HL-60 (cell line): ENCODE results near the gene ALPG.

ENCODE experiments used
- DNase-seq, 2 experiments: peaks; one replicate each; pipeline ENCODE4 v3.0.0-alpha.2; 2010 to 2020; ENCODE audit warnings: low read depth in 1 of 2, low spot score in 1 of 2
- H3K27ac ChIP-seq: fragments of 250-450 bp; sonication (Bioruptor Pico); replicated peaks from 2 replicates; pipeline ENCODE4 v1.5.1; 2020; ENCODE audit warnings: mild to moderate bottlenecking, moderate library complexity
- H3K27me3 ChIP-seq: fragments of 250-450 bp; sonication (Bioruptor Pico); 2 replicates; pipeline ENCODE4 v1.5.1; 2021; ENCODE audit warnings: mild to moderate bottlenecking, moderate library complexity; ENCODE audit not compliant: insufficient read depth, poor library complexity, severe bottlenecking
- H3K4me3 ChIP-seq: replicated peaks from 2 replicates; pipeline ENCODE4 v1.5.1; 2011; ENCODE audit warnings: mild to moderate bottlenecking, control low read depth, low read length; ENCODE audit not compliant: insufficient read depth
- CTCF ChIP-seq: IDR thresholded peaks from one replicate; pipeline ENCODE4 v1.5.1; 2011; ENCODE audit warnings: low read length, control low read depth, inconsistent platforms; ENCODE audit not compliant: insufficient read depth
- GABPA ChIP-seq: IDR thresholded peaks from 2 replicates; pipeline ENCODE4 v1.6.1; 2012; ENCODE audit warnings: low read depth
- POLR2AphosphoS5 ChIP-seq: IDR thresholded peaks from 2 replicates; pipeline ENCODE4 v1.6.1; 2012; ENCODE audit warnings: low read depth
- REST ChIP-seq: IDR thresholded peaks from 2 replicates; pipeline ENCODE4 v1.6.1; 2012; ENCODE audit warnings: low read depth; ENCODE audit not compliant: insufficient replicate concordance
- SPI1 ChIP-seq: IDR thresholded peaks from 2 replicates; pipeline ENCODE4 v1.6.1; 2012; ENCODE audit warnings: low read depth, mild to moderate bottlenecking, borderline replicate concordance

Gene ALPG

GRCh38 chr2:232398293-232399034 is 8.2 kb upstream of the ALPG start:
- no peak overlapping the region for H3K27ac ChIP-seq
- peaks cover 2% of the 10 kb centered on the region for H3K27me3 ChIP-seq
- no peak for DNase-seq
- TF ChIP-seq REST, result no peak
- TF ChIP-seq GABPA, result no peak
- no peak for TF ChIP-seq CTCF
- no peak for TF ChIP-seq SPI1
- no peak for TF ChIP-seq POLR2AphosphoS5
- no peak overlapping the region for H3K4me3 ChIP-seq

GRCh38 chr2:232400256-232401015 is 6.2 kb upstream of the ALPG start:
- TF ChIP-seq REST (no peak), CTCF (no peak), SPI1 (no peak), GABPA (no peak), POLR2AphosphoS5 (no peak)
- no peak overlapping the region for H3K4me3 ChIP-seq
- no peak overlapping the region for H3K27ac ChIP-seq
- peaks cover 2% of the 10 kb centered on the region for H3K27me3 ChIP-seq
- no peak for DNase-seq

GRCh38 chr2:232402518-232402917 is 4.1 kb upstream of the ALPG start:
- H3K27me3 ChIP-seq, result no peaks in the 10 kb centered on the region
- DNase-seq, result no peak
- TF ChIP-seq REST (no peak), GABPA (no peak), SPI1 (no peak), CTCF (no peak), POLR2AphosphoS5 (no peak)
- no peak overlapping the region for H3K27ac ChIP-seq
- no peak overlapping the region for H3K4me3 ChIP-seq
